HFFc6 (cell line): Measurements from ENCODE around the gene SERPINH1. TPM values are rescaled to one million over a fixed set of nuclear protein-coding genes. Genes with fewer than 3 reads are reported as not detected.

Experiments
- DNase-seq: peaks from one replicate; pipeline ENCODE4 v3.0.0-alpha.2; 2018
- H3K27ac Mint-ChIP-seq: 2 replicates; pipeline ENCODE4 v1.8.0; 2020; ENCODE audit warnings: mild to moderate bottlenecking, mixed read lengths
- H3K27me3 Mint-ChIP-seq: 2 replicates; pipeline ENCODE4 v1.8.0; 2021; ENCODE audit warnings: mild to moderate bottlenecking, moderate library complexity, mixed read lengths; ENCODE audit not compliant: insufficient read depth
- H3K36me3 Mint-ChIP-seq: 2 replicates; pipeline ENCODE4 v1.8.0; 2021; ENCODE audit warnings: low read depth, mixed read lengths
- H3K4me1 Mint-ChIP-seq: 2 replicates; pipeline ENCODE4 v1.8.0; 2020; ENCODE audit warnings: low read depth, mixed read lengths
- H3K4me3 Mint-ChIP-seq: 2 replicates; pipeline ENCODE4 v1.8.0; 2020; ENCODE audit warnings: mild to moderate bottlenecking, moderate library complexity, mixed read lengths
- H3K9me3 Mint-ChIP-seq: 2 replicates; pipeline ENCODE4 v1.8.0; 2020; ENCODE audit warnings: mild to moderate bottlenecking, mixed read lengths
- CTCF ChIP-seq: fragments of 200-600 bp; sonication (generic); IDR thresholded peaks from 2 replicates; pipeline ENCODE4 v1.5.0; 2021; ENCODE audit warnings: antibody characterized with exemption, mild to moderate bottlenecking
- total RNA-seq, 6 experiments: library from RNA; stranded (reverse); fragmentation: NEBNext Ultra II Directional; extraction: Animal tissue kit (Norgen Biotek cat#: 25700); gene quantifications; 2 replicates in 1 of 6; 3 replicates in 5 of 6; pipeline ENCODE4 v1.2.3, GENCODE V29; 2021

Gene SERPINH1
- total RNA-seq, 6 experiments from 2014 or later, result 527 to 680 (median 557) TPM

- Mint-ChIP-seq H3K36me3 (no peaks in the 10 kb centered on the region), H3K9me3 (no peaks in the 10 kb centered on the region), H3K27me3 (peaks cover 24% of the 10 kb centered on the region), H3K4me3 (no peak overlapping the region), H3K27ac (no peak overlapping the region), H3K4me1 (peaks cover 12% of the 10 kb centered on the region)
- DNase-seq, result no peak
- no peak for TF ChIP-seq CTCF
Measured at GRCh38 chr11:75527938-75528735, 33.9 kb upstream of the SERPINH1 start.

DNA sequence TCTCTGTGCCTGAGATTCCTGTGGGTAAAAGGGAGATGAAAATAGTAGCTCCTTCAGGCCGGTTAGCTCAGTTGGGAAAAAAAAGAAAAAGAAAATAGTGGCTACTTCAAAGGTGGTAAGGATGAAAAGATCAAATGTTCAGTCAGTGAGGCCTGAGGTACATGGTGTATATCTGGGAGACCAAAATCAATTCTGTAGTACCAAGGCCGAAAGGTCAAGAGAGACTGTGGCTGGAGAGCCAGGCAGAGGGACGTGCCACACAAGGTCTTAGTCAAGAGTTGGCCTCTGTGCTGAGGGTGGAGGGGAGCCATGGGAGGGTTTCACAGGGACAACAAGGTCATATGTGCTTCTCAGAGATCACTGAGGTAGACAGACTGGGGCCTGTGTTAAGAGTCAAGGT, 31.5 kb upstream of the SERPINH1 start:
- no peak for TF ChIP-seq CTCF
- Mint-ChIP-seq H3K36me3 (no peaks in the 10 kb centered on the region), H3K4me1 (peaks cover 15% of the 10 kb centered on the region), H3K9me3 (no peaks in the 10 kb centered on the region), H3K4me3 (no peak overlapping the region), H3K27me3 (peaks cover 15% of the 10 kb centered on the region), H3K27ac (no peak overlapping the region)
- DNase-seq, result no peak

GRCh38 chr11:75531325-75531724, 30.7 kb upstream of the SERPINH1 start:
- no peak overlapping the region for H3K4me3 Mint-ChIP-seq
- H3K27ac Mint-ChIP-seq, result no peak overlapping the region
- H3K27me3 Mint-ChIP-seq, result peaks cover 18% of the 10 kb centered on the region
- no peak for DNase-seq
- H3K9me3 Mint-ChIP-seq, result no peaks in the 10 kb centered on the region
- H3K36me3 Mint-ChIP-seq, result no peaks in the 10 kb centered on the region
- H3K4me1 Mint-ChIP-seq, result peaks cover 15% of the 10 kb centered on the region
- no peak for TF ChIP-seq CTCF

DNA sequence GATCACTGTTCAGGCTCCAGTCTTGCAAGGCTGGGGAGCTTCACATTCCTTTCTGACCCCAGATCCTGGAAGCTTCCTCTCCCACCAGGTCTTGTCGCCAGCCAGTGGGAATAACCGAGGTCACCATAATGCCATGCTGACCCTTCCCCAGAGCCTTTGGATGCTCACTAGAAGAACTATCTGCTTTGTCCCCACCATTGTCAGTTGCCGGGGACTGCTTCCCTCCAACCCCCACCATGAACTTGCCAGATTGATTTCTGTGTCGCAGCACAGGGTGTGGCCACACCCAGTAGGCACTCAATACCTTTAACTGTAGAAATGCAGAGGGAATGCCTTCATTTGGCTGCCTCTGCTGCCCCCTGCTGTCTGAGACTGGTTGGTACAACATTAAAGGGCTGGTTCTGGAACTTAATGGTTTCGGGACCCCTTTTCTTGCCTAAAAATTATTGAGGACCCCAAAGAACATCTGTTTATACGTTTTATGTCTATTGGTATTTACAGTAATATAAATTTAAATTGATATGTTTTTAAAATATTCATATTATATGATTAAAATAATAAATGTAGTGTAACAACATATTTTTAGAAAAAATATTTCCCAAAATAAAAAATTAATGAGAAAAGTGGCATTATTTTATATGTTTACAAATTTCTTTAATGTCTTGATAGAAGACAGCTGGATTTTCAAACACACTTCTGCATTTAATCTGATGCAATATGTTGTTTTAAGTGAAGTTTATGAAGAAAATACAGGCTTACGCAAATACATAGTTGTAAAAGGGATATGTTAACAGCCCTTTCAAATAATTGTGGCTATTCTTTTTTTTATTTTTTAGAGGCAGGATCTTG, 29.6 kb upstream of the SERPINH1 start:
- H3K27ac Mint-ChIP-seq, result no peak overlapping the region
- H3K4me1 Mint-ChIP-seq, result peaks cover 24% of the 10 kb centered on the region
- H3K27me3 Mint-ChIP-seq, result peaks cover 14% of the 10 kb centered on the region
- H3K4me3 Mint-ChIP-seq, result no peak overlapping the region
- DNase-seq, result peak; percentile 38
- no peaks in the 10 kb centered on the region for H3K36me3 Mint-ChIP-seq
- TF ChIP-seq CTCF, result peak; percentile 98
- H3K9me3 Mint-ChIP-seq, result no peaks in the 10 kb centered on the region

DNA sequence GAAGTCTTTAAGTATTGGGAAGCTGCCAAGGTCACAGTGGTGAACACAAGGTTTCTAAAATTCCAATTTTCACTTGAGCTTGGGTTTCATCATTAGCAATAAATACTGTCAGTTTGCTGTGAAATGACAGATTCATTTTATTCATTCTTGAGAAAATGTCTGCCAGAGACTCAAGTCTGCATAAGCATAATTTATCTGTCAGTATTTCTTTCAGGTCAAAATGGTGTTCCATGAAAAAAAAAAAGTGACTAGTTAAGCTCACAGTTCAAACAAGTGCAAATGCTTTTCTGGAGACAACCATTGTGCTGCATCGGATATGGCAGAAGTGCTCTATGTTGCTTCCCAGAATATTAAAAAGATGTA, 28.2 kb upstream of the SERPINH1 start:
- H3K9me3 Mint-ChIP-seq, result no peaks in the 10 kb centered on the region
- no peak overlapping the region for H3K27ac Mint-ChIP-seq
- TF ChIP-seq CTCF, result no peak
- H3K4me1 Mint-ChIP-seq, result peaks cover 37% of the 10 kb centered on the region
- H3K4me3 Mint-ChIP-seq, result no peak overlapping the region
- no peak for DNase-seq
- H3K27me3 Mint-ChIP-seq, result peaks cover 21% of the 10 kb centered on the region
- H3K36me3 Mint-ChIP-seq, result no peaks in the 10 kb centered on the region
